ENCODE data around the gene SCAMP2.
"Not testable (repeated sequence)": the region's sequence is repeated elsewhere in the genome, so short reads cannot be mapped to it uniquely, and the experiment has no call there.

The SCAMP2 gene

DNA sequence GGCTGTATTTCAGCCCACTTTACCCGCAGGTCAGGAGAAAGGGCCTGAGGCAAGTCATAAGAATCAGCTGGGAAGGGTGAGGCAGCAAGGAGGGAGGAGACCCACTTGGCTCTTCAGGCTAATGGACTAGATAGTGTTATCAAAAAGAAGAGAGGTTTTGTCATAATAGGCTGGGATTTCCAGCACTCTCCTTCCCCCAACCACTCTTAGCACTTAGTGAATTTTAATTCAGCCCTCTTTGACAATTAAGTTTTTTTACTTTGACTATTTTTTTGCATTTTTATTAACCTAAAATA lies 17.4 kb upstream of the SCAMP2 start:
- Histone ChIP-seq H3K27ac (peak overlapping the region; percentile 51 to 92), H3K4me3 (peak overlapping the region; percentile 97)
- DNase-seq (ENCODE audit: low spot score): no peak
- TF ChIP-seq, protein P1, sequence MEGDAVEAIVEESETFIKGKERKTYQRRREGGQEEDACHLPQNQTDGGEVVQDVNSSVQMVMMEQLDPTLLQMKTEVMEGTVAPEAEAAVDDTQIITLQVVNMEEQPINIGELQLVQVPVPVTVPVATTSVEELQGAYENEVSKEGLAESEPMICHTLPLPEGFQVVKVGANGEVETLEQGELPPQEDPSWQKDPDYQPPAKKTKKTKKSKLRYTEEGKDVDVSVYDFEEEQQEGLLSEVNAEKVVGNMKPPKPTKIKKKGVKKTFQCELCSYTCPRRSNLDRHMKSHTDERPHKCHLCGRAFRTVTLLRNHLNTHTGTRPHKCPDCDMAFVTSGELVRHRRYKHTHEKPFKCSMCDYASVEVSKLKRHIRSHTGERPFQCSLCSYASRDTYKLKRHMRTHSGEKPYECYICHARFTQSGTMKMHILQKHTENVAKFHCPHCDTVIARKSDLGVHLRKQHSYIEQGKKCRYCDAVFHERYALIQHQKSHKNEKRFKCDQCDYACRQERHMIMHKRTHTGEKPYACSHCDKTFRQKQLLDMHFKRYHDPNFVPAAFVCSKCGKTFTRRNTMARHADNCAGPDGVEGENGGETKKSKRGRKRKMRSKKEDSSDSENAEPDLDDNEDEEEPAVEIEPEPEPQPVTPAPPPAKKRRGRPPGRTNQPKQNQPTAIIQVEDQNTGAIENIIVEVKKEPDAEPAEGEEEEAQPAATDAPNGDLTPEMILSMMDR (IDR thresholded peaks at IDR 0.05): no peak

DNA sequence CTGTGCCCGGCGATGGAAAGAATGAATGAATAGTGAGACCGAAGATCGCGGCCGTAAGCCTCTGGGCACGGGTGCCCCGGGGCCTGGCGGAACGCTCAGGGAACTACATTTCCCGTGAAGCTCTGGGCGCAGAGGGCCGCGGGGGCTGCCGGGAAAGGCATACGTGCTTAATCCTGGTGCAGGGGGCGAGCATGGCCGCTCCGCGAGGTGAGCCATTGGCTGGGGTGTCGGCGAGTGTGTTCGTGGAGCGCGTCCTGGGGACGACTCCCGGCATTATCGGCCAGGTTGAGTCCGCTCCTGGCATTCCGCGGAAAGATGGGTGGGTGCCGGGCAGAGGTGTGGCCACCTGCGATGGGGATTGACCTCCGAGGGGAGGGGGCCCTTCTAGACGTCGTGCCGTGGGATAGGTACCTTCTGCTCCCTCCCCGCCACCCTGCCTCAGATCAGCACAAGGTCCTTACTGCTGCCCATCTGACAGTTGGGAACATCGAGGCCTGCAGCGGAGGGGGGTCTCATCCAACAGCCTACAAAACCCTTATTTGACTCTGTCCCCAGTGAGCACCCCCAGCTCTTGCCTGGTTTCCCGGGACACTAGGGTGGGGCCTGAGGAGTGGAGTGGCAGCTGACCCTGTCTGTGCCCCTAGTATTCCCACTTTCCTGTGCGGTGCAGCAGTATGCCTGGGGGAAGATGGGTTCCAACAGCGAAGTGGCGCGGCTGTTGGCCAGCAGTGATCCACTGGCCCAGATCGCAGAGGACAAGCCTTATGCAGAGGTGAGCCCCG lies 16.9 kb upstream of the SCAMP2 start, which contains the start of gene MPI:
MPI (plus strand) TSS at position 160 of the 782 bp plus-strand sequence; CDS start at position 192, 32 bp downstream.
- peak; percentile 85 for DNase-seq (ENCODE audit: low spot score)
- TF ChIP-seq, protein P1 (IDR thresholded peaks at IDR 0.05): no peak
- Histone ChIP-seq H3K4me3 (peak within 1 kb of the TSS; percentile 97), H3K27ac (peak within 1 kb of the TSS; percentile 51 to 92)

DNA sequence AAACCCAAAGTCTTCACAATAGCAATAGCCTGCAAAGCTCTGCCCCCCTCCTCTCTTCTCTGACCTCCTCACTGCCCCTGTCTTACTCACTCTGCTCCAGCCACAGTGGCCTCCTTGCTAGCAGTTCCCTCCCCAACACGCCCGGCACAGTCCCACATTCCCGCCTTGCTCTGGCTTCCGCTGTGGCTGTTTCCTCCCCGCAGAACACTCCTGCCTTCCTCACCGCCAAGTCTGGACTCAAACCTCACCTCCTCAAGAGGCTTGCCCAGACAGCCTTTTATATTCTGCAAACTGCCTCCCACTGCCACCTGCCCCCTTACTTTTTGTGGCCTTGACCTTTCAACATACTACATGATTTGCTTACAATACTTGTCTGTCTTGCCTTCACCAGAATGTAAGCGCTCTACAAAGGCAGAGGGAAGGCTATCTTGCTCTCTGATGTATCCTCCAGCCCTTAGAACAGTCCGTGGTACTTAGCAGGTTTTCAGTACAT lies 16.3 kb upstream of the SCAMP2 start:
- TF ChIP-seq, protein P1 (IDR thresholded peaks at IDR 0.05): no peak
- Histone ChIP-seq H3K27ac (peak overlapping the region; percentile 51 to 92), H3K4me3 (peak overlapping the region; percentile 97)
- no peak for DNase-seq (ENCODE audit: low spot score)

DNA sequence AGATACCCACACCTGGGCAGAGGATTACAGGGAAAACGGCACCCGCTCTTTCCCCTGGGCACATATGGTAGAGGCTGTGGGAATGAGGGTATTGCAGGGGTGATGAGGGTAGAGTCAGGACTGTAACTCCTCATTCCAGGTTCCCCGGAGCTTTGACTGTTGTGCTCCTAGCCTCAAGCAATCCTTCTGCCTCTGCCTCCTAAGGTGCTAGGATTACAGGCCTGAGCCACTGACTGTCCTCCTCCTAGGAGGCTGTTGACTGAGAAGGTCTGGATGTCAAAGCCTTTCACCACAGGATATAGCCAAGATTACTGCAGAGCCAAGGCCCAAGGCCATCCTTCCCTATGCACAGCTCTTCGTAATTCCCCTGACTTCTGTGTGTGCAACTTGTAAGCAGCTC lies 15.6 kb upstream of the SCAMP2 start:
- DNase-seq (ENCODE audit: low spot score): no peak
- Histone ChIP-seq H3K27ac (peak overlapping the region in 1 of 2 donors; percentile 92), H3K4me3 (no peak overlapping the region)
- TF ChIP-seq, protein P1 (IDR thresholded peaks at IDR 0.05): no peak

DNA sequence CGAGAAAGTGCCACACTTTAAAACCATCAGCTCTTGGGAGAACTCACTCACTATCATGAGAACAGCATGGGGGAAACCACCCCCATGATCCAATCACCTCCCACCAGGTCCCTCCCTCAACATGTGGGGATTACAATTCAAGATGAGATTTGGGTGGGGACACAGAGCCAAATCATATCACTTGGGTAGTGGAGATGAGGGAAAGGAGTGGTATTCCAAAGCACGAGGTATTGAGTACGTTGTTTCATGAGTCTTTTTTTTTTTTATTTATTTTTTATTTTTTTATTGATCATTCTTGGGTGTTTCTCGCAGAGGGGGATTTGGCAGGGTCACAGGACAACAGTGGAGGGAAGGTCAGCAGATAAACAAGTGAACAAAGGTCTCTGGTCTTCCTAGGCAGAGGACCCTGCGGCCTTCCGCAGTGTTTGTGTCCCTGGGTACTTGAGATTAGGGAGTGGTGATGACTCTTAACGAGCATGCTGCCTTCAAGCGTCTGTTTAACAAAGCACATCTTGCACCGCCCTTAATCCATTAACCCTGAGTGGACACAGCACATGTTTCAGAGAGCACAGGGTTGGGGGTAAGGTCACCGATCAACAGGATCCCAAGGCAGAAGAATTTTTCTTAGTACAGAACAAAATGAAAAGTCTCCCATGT lies 14.5 kb upstream of the SCAMP2 start:
- DNase-seq (ENCODE audit: low spot score); H3K4me3 ChIP-seq; H3K27ac ChIP-seq: not testable (repeated sequence)

DNA sequence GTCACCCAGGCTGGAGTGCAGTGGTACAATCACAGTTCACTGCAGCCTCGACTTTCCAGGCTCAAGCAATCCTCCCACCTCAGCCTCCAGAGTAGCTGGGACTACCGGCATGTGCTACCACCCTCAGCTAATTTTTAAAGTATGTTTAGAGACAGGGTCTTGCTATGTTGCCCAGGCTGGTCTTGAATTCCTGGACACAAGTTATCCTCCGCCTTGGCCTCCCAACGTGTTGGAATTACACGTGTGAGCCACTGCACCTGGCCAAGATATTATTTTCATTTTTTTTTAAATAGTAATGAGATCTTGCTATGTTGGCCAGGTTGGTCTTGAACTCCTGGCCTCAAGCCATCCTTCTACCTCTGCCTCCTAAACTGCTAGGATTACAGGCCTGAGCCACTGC lies 12.3 kb upstream of the SCAMP2 start:
- Histone ChIP-seq H3K4me3 (no peak overlapping the region), H3K27ac (no peak overlapping the region)
- no peak for DNase-seq (ENCODE audit: low spot score)
- TF ChIP-seq, protein P1 (IDR thresholded peaks at IDR 0.05): no peak

DNA sequence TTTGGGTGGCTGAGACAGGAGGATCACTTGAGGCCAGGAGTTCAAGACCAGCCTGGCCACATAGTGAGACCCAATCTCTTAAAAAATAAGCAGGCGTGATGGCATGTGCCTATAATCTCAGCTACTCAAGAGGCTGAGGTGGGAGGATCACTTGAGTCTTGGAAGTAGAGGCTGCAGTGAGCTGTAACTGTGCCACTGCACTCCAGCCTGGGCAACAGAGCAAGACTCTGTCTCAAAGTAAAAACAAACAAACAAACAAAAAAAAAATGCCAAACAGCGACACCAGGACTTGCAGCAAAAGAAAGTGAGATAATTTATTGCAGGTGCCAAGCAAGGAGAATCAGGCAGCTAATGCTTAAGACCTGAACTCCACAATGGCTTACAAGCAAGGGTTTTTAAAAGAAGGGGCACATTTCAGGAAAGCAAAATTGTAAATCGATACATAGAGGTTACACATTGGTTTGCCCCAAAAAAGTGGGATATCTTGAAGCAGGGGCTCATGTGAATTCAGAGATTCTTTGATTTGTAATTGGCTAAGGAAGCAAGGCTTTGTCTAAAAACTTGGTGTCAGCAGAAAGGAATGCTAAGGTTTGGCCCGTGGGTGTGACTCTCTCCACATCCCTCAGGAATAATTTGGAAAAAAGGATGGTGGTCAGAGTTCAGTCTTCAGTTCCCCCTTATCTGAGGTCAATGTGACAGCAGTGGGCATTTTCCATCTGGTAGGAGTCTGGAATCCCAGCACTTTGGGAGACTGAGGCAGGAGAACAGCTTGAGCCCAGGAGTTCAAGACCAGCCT lies 11.5 kb upstream of the SCAMP2 start:
- H3K27ac ChIP-seq: no peak overlapping the region
- TF ChIP-seq, protein P1 (IDR thresholded peaks at IDR 0.05): no peak
- H3K4me3 ChIP-seq: no peak overlapping the region
- no peak for DNase-seq (ENCODE audit: low spot score)
